ENCODE measurements around the gene RGS3. TPM values are rescaled to one million over a fixed set of nuclear protein-coding genes. Genes with fewer than 3 reads are reported as not detected.
"Not testable (repeated sequence)": the region's sequence is repeated elsewhere in the genome, so short reads cannot be mapped to it uniquely, and the experiment has no call there.

The RGS3 gene
- total RNA-seq, 1 experiment from 2014 or later, result 75.3 TPM

GRCh38 chr9:113634596-113635515 is 171.3 kb downstream of the RGS3 start:
- no peak for DNase-seq (ENCODE audit: low spot score)

- no peak for DNase-seq (ENCODE audit: low spot score)
These were observed 172.1 kb downstream of the RGS3 start for GRCh38 chr9:113635586-113635985.

- no peak for DNase-seq (ENCODE audit: low spot score)
These were observed 172.6 kb downstream of the RGS3 start for GRCh38 chr9:113636165-113636564.

DNA sequence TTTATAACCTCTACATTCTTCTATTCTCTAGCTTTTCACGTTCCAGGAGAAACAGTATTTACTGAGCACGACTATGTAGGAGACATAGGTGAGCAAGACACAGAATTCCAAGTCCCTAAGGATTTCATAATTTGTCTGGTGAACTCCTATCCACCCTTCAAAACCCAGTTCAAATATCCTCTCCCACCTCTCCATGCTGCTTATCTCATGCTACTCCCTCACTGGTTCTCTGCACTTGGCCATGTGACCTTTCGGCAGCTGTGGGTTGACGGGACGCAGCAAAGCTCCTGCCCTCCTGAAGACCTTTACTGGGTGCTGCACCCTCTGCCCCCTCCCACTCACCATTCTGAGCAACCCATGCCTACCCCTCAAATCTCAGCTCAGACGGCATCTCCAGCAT is 173.2 kb downstream of the RGS3 start:
- DNase-seq (ENCODE audit: low spot score), result no peak

- no peak for DNase-seq (ENCODE audit: low spot score)
These were observed 175.0 kb downstream of the RGS3 start for GRCh38 chr9:113638490-113638889.

GRCh38 chr9:113638897-113639296 is 175.4 kb downstream of the RGS3 start:
- no peak for DNase-seq (ENCODE audit: low spot score)

GRCh38 chr9:113639411-113639970 is 176.0 kb downstream of the RGS3 start:
- DNase-seq (ENCODE audit: low spot score), result not testable (repeated sequence)

- DNase-seq (ENCODE audit: low spot score), result no peak
These were observed 176.9 kb downstream of the RGS3 start for GRCh38 chr9:113640418-113640817.

GRCh38 chr9:113641100-113641885 is 177.8 kb downstream of the RGS3 start:
- no peak for DNase-seq (ENCODE audit: low spot score)

DNA sequence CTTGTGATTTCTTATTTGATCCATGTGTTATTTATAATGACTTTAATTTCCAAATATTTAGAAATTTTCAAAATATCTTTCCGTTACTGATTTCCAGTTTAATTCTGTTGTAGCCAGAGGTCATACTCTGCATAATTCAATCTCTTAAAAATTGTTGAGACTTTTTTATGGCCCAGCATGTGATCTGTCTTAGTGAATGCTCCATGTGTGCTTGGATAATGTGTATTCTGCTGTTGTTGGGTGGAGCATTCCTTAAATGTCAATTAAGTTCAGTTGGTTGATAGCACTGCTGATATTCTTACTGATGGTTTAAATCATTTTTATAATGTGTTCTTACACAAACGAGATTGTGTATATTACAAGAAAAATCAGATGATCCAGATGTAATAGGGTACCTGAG is 180.8 kb downstream of the RGS3 start:
- no peak for DNase-seq (ENCODE audit: low spot score)

- no peak for DNase-seq (ENCODE audit: low spot score)
These were observed 181.9 kb downstream of the RGS3 start for GRCh38 chr9:113645227-113645977.

- DNase-seq (ENCODE audit: low spot score), result no peak
These were observed 182.4 kb downstream of the RGS3 start for GRCh38 chr9:113645978-113646253.

DNA sequence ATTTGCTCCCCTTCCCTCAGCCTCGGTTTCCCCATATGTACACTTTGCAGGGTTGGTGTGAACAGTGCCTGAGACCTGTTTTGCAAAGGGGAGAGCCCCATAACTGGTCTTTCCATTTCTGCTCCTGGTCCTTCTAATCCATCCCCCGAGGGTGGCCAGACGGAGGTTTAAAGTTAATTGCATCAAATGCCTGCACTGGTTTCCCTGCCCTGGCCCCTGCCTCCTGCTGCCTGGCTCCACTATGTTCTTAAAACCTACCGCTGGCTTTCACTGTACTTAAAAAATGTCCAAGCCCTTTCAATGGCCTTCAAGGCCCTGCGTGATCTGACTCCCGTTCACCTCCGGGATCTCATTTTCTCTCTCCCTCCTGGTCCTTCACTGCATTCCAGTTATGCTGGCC is 183.0 kb downstream of the RGS3 start:
- DNase-seq (ENCODE audit: low spot score), result no peak

Other genes starting within 250 kb of the RGS3 start
- gene FKBP15, start 242.4 kb upstream of the RGS3 start, total RNA-seq (2014; rRNA removed; shearing (Covaris generic)), result 23.7 and 24.3 TPM in 2 replicates
- 15.3 and 16.2 TPM in 2 replicates for gene SLC31A1, start 242.2 kb upstream of the RGS3 start, total RNA-seq (2014; rRNA removed; shearing (Covaris generic))
- 49.2 and 63.4 TPM in 2 replicates for gene CDC26, start 188.2 kb upstream of the RGS3 start, total RNA-seq (2014; rRNA removed; shearing (Covaris generic))
- gene PRPF4, start 188.1 kb upstream of the RGS3 start, total RNA-seq (2014; rRNA removed; shearing (Covaris generic)), result 54.3 and 55.8 TPM in 2 replicates
- gene RNF183, start 160.4 kb upstream of the RGS3 start, total RNA-seq (2014; rRNA removed; shearing (Covaris generic)), result not detected in 2 replicates
- gene WDR31, start 123.5 kb upstream of the RGS3 start, total RNA-seq (2014; rRNA removed; shearing (Covaris generic)), result 0.60 and 0.74 TPM in 2 replicates
- gene BSPRY, start 114.2 kb upstream of the RGS3 start, total RNA-seq (2014; rRNA removed; shearing (Covaris generic)), result not detected in 2 replicates
- 19.2 and 23.2 TPM in 2 replicates for gene HDHD3, start 86.7 kb upstream of the RGS3 start, total RNA-seq (2014; rRNA removed; shearing (Covaris generic))
- gene ALAD, start 62.4 kb upstream of the RGS3 start, total RNA-seq (2014; rRNA removed; shearing (Covaris generic)), result 8.4 and 8.8 TPM in 2 replicates
- 87.5 and 104 TPM in 2 replicates for gene POLE3, start 53.1 kb upstream of the RGS3 start, total RNA-seq (2014; rRNA removed; shearing (Covaris generic))
- gene C9orf43, start 53.0 kb upstream of the RGS3 start, total RNA-seq (2014; rRNA removed; shearing (Covaris generic)), result 0.50 and 0.76 TPM in 2 replicates